ENCODE measurements around the gene IFNGR1.
A peak's percentile ranks its signal among the peaks of the same experiment; 100 is the strongest.
"Not testable (repeated sequence)": the region's sequence is repeated elsewhere in the genome, so short reads cannot be mapped to it uniquely, and the experiment has no call there.

The IFNGR1 gene

DNA sequence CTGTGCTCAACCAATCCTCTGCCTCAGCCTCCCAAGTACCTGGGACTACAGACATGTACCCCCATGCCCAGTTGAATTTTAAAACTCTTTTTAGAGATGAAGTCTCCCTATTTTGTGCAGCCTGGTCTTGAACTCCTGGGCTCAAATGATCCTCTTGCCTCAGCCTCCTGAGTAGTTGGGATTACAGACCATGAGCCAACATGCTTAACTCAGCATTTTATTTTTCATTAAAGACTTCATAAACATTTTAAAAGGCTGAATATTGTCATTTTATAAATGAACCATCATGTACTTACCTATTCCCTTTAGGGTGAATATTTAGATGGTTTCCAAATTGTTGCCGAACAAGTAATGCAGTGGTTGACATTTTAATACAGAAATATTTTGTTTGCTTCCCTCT is 16.5 kb upstream of the IFNGR1 start:
- no peak for DNase-seq (ENCODE audit: low spot score)

DNA sequence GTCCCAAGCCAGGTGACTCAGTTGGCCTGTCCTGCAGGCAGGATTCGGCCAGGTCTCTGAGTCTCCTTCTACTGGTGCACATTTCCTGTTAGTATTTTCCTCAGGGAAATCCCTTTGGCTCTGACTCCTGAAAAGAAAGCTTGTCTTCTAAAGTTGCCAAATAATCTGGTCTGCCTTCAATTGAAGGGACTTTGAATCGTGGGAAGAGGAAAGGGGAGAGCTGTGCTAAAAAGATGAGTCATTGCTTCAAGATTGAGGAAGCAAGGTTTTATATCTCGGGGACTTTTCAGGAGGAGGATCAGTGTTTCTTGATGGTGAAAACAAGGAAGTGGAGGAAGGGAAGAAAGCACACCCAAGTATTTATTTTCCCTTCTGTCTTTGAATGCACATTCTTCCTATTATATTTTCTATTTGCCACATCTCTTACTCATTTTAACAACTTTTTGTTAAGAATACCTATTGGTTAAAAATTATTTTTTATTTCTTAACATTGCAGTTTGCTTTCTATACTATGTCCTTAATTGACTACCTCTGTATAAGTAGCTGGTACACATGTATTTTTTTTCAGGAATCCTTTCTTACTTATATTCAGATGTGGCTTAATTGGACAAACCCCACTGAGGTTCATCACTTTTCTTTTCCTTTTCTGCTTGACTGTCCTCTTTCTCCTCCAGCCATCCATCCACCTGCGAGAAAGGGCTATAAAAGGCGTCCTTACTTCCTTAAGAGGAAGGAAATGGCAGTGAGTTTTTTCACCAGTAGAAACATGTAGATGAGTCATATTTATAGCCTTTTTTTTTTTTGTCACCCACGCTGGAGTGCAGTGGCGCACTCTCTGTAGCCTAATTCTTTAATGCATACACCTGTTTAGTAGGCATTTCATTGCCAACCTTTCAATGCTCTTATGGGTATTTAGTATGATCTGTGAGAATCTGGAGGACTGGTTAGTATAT is 15.0 kb upstream of the IFNGR1 start:
- peak; percentile 37 for DNase-seq (ENCODE audit: low spot score)

DNA sequence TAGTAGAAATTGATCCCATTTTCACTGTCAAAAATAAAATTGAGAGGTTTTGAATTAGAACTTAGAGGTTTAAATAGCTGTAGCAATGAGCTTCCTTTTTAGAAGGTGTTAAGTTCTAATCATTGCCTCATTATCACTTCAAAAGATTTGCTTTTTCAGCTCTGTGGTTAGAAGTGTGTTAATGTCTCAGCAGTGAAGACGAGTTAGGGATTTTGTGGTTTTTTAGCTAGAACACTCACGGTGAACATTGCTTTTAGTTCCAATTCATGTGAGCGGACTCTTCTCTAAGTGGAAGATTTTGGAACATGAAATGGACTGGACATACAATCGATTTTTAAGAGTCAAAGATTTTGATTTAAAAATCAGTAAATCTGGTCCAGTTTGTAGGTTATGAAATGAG is 12.7 kb upstream of the IFNGR1 start:
- no peak for DNase-seq (ENCODE audit: low spot score)

DNA sequence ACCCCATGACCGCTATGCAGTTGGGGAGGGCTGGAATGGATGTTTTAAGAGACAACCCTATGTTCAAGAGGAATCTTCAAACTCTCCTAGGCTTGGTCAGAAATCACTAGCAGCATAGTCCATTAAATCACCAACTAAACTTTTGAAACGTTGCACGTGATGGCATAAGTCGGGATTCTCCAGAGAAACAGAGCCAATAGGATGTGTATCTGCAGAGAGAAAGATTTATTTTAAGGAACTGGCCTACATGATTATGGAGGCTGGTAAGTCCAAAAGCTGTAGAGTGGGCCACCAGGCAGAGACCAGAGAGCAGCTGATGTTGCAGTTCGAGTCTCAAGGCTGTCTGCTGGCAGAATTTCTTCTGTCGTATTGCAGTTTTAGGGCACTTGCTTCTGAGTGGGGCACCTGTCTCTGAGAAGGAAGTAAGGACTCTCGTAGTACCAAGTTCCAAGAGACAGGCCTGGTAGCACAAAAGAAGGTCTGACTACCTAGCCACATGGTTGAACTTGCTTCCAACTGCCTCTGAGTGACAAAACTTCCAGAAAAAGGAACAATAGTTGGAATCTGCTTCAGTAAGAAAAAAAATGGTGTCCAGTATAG is 11.9 kb upstream of the IFNGR1 start:
- DNase-seq (ENCODE audit: low spot score) = no peak

GRCh38 chr6:137230547-137230946 is 11.4 kb upstream of the IFNGR1 start:
- no peak for DNase-seq (ENCODE audit: low spot score)

DNA sequence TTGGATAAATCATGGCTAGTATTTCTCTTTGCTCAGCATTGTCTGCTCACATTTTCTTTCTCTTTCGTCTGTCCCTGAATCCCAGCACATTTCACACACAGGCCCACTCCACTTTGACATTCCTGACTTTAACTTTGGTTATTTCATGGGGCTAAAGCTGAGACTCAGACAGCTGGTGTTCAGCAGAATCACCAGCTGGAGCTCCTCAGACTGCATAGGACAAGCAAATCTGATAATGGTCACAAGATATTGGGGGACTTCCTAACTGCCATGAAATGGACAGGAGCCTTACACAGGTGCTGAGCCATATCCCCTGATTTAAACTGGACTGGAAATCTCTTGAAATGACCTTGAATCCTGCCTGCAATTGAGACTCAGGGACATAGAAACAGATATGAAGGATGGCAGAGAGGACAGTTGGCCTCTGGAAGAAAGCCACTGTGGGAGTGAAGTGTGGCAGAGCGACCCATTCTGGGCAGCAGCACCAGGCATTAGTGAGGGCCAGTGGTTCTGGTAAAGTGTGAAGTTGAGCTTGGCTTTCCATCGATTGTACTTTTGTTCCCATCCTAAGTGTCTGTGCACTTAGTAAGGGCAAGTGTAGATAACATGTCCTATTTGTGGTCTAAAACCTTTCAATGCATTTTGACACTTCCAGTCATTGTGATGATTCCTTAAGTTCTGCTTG is 10.0 kb upstream of the IFNGR1 start:
- no peak for DNase-seq (ENCODE audit: low spot score)

- DNase-seq (ENCODE audit: low spot score) = no peak
These were observed 8.7 kb upstream of the IFNGR1 start for GRCh38 chr6:137227871-137228302.

DNA sequence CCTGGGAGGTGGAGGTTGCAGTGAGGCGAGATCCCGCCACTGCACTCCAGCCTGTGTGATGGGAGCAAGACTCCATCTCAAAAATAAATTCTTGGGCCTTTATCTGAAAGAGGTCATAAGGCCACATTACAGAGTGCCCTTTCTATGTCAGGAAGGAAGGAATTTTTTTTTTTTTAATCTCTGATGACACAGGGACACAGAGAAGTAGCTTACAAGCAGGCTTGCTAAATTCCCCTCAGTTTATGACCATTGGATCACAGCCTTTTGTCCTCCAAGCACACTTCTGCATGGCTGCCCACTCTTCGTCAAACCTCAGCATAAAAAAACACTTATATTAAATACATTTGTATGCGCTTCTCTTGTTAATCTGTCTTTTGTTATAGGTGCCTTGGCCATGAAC is 7.5 kb upstream of the IFNGR1 start:
- DNase-seq (ENCODE audit: low spot score) = no peak

DNA sequence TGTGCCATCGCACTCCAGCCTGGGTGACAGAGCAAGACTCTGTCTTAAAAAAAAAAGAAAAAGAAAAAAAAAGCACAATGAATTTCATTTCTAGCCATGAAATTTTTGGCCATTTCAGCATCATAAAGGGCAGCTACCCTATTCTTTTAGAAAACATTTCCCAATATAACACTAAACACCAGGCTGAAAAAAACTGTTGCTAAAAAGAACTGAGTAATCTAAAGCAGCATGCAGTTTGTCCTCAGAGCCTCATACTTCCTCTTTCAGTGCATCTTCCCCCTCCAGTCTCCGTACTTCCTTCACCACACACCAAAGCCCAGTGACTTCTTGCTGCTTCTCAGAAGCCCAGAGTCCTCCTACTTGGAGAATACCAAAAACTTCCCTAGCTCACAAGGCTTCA is 5.6 kb upstream of the IFNGR1 start:
- no peak for DNase-seq (ENCODE audit: low spot score)

DNA sequence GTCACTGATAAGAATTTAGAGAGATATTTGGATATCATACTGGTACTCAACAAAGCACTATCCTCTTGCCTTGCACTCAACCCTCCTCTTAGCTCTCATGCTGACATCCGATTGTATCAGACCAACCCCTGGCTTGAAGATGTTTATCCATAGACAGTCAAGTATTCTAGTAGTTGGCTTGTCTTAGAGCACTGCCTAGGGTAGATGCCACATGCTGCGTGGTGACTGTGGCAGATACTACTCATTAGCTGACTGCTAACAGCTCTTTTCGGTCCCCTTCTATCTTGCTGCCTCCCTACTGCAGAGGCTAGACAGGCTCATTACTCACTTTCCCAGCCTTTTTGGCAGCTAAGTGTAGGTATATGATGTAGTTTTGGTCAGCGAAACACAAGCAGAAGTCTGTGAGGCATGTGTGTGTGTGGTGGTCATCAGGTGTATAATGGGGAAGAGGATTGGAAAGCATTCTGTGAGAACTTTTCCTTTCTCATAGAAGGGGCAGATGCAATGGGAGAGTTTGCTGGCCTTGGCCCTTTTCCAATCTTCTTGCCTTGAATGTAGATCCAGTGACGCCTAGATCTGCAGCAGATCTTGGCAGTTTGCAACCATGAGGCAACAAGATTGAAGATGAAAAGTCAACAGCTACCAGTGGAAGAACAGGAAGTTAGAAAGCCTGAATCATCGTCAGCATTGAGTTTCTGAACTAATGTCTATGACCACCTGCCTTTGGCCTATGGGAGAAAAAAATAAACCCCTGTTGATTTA is 4.4 kb upstream of the IFNGR1 start:
- peak; percentile 40 for DNase-seq (ENCODE audit: low spot score)

DNA sequence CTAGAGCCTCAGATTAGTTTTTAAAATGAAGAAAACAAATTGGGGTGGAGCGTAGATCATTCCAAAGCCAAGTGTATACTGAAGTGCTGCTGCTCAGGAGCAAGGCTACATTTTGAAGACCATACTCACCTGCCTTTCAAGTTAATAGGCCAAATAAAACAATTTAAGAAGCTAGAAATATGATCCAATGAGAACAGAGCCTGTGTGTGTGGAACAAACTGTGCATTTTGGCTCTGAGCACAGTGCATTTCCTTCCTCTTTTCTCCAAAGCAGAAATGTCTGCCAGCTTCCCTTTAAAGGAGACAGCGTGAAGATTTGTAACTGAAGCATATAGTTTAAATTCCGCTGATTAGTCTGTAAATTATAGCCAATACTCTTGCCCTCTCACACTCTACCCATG is 3.2 kb upstream of the IFNGR1 start:
- no peak for DNase-seq (ENCODE audit: low spot score)

GRCh38 chr6:137219664-137220252 is 573 bp upstream of the IFNGR1 start:
- DNase-seq (ENCODE audit: low spot score) = no peak

GRCh38 chr6:137218473-137218916 is 690 bp downstream of the IFNGR1 start:
- peak; percentile 60 for DNase-seq (ENCODE audit: low spot score)

- no peak for DNase-seq (ENCODE audit: low spot score)
These were observed 1.2 kb downstream of the IFNGR1 start for GRCh38 chr6:137217801-137218472.

GRCh38 chr6:137216875-137217553 is 2.2 kb downstream of the IFNGR1 start:
- DNase-seq (ENCODE audit: low spot score) = no peak

DNA sequence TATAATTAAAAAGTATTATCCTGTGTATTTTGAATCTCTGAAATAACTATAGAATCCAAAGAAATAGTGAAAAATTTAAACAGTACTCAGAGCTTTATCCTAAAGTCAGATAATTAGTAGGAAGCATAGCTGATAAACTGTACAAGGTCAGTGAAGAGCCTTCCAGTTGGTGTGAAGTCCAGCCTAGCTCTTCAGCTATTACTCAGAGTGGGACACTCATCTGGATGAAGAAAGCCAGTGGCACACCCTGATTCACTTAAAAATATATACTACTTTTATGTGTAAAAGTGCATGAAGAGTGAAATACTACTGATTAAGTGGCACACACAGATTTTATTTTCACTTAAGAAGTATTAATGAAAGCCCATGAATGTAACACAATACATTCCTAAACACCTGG is 3.1 kb downstream of the IFNGR1 start:
- DNase-seq (ENCODE audit: low spot score) = no peak

GRCh38 chr6:137215630-137216029 is 3.6 kb downstream of the IFNGR1 start:
- DNase-seq (ENCODE audit: low spot score) = not testable (repeated sequence)

DNA sequence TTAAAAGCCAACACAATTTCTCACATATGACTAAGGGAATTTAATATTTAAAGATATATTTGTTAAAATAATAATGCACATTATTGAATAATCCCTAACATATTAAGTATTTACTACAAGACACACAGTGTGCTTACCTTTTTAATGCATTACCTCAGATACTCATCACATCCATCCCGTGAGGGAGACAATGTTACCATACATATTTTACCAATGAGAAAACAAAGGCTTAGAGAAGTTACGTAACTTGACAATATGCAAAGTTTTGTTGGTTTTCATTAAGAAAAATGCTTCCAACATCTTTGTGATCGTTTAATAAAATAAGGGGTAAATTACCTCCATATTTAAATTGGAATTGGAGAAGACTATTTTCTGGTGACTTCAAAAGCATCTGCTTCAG is 4.3 kb downstream of the IFNGR1 start:
- no peak for DNase-seq (ENCODE audit: low spot score)

DNA sequence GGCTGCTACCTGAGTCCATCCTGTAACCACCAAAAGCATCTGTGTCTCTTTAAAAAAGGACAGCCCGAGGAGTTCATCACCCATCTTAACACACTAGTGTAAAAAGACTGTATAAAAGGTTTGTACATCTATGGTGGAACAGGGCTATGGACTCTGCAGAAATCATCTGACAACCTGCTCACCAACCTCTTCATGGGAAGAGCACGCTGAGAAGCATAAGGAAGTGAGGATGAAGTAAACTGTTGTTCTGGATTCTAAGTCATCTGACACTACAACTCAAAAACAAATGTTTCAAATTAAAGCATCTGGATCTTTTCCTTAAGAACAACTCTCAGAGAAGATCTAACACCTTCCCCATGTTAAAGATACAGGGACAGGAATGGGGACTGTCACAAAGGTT is 5.4 kb downstream of the IFNGR1 start:
- DNase-seq (ENCODE audit: low spot score) = no peak

DNA sequence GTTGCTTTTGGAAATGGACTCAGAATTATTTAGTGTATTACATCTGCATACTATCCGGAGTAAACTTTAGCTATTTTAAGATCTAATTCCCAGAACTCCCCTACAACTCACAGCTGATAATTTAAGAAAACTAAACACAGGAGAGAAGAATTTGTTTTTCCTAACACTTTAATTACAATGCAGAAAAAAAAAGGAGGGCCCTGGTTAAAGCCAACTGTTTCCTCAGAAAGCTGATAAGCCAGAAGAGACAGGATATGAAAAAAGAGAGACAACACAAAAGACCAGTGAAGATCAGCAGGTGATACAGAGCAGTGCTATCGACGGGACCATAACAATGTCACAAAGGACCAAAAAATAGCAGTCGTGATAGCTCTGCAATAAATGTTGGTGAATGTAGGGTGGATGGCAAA is 5.8 kb downstream of the IFNGR1 start:
- no peak for DNase-seq (ENCODE audit: low spot score)

DNA sequence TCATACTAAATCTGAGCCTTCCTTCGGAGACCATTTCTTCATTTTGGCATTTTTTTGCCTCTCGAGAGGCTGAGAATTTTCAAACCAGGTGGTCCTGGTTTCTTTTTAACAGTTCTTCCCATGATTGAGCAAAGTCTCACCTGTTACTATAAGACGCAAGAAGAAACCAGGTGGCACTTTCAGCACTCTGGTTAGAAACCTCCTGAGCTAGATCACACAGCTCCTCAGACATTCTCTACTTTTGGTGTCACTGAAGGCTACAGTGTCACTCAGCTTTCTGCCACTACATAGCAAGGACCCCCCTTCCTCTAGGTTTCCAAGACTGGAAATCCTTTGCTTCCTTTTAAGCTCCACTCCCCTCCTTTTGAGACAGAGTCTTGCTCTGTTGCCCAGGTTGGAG is 7.3 kb downstream of the IFNGR1 start:
- no peak for DNase-seq (ENCODE audit: low spot score)

All from kidney capillary endothelial cell (primary cell).